Tibial artery (tissue), 4 donors: ENCODE measurements around the gene GAPDH.
"Not testable (repeated sequence)": the region's sequence is repeated elsewhere in the genome, so short reads cannot be mapped to it uniquely, and the experiment has no call there.

Experiments
- DNase-seq, 2 donors: peaks; one replicate each; pipeline ENCODE4 v3.0.0-alpha.2; 2019
- H3K27ac ChIP-seq, 2 donors: fragments of 200-600 bp; sonication (generic) in 1 of 2; 1 replicate in 1 of 2; 2 replicates in 1 of 2; pipeline ENCODE4 v1.5.1; 2018 to 2019; ENCODE audit warnings: mild to moderate bottlenecking in 1 of 2
- H3K27me3 ChIP-seq, 2 donors: fragments of 200-600 bp; sonication (generic) in 1 of 2; one replicate each; pipeline versions ENCODE4 v1.5.1 to v1.6.0; 2016 to 2019
- H3K36me3 ChIP-seq, 3 donors: fragments of 200-600 bp; sonication (generic) in 2 of 3; one replicate each; pipeline ENCODE4 v1.5.1; 2016 to 2019; ENCODE audit warnings: mild to moderate bottlenecking in 2 of 3
- H3K4me1 ChIP-seq, 4 donors: fragments of 200-600 bp; sonication (generic) in 2 of 4; 1 replicate in 3 of 4; 2 replicates in 1 of 4; pipeline ENCODE4 v1.5.1; 2016 to 2019
- H3K4me3 ChIP-seq, 2 donors: fragments of 200-600 bp; sonication (generic) in 1 of 2; 1 replicate in 1 of 2; 2 replicates in 1 of 2; pipeline ENCODE4 v1.5.1; 2018 to 2019; ENCODE audit warnings: mild to moderate bottlenecking in 2 of 2
- H3K9me3 ChIP-seq, 3 donors: fragments of 200-600 bp; sonication (generic) in 1 of 3; one replicate each; pipeline ENCODE4 v1.5.1; 2016 to 2019
- CTCF ChIP-seq, 2 experiments: fragments of 200-600 bp in 1 of 2; fragments of 450-650 bp in 1 of 2; IDR thresholded peaks; one replicate each; pipeline ENCODE4 v1.5.1; 2017 to 2019; ENCODE audit warnings: antibody characterized with exemption in 2 of 2, mild to moderate bottlenecking in 1 of 2, moderate library complexity in 1 of 2
- intact Hi-C: fragments of 100-400 bp; cut with DNase I; formaldehyde crosslinking; loops from one replicate; pipeline ENCODE4 v1.15.0; 2023; ENCODE audit warnings: low total_unique reads

Gene GAPDH

GRCh38 chr12:6556857-6557256 is 22.5 kb downstream of the GAPDH start:
- peaks cover 19 to 45% (median 38%) of the 10 kb centered on the region in 3 donors for H3K36me3 ChIP-seq
- intact Hi-C loops, result no loop called here
- no peaks in the 10 kb centered on the region for H3K9me3 ChIP-seq
- H3K4me1 ChIP-seq, result peaks cover 0 to 43% (median 35%) of the 10 kb centered on the region in 4 donors
- H3K27ac ChIP-seq, result peak overlapping the region; percentile 88 to 92
- no peak overlapping the region for H3K4me3 ChIP-seq
- no peaks in the 10 kb centered on the region for H3K27me3 ChIP-seq
- no peak for TF ChIP-seq CTCF (IDR thresholded peaks at IDR 0.05)
- no peak for DNase-seq

- peak; percentile 37 to 38 for TF ChIP-seq CTCF (IDR thresholded peaks at IDR 0.05)
- DNase-seq, H3K4me3 ChIP-seq, H3K27me3 ChIP-seq, H3K9me3 ChIP-seq, intact Hi-C loops: not testable (repeated sequence)
- H3K27ac ChIP-seq, result peak overlapping the region in 1 of 2 donors; percentile 92
- peaks cover 22 to 59% (median 51%) of the 10 kb centered on the region in 3 donors for H3K36me3 ChIP-seq
- H3K4me1 ChIP-seq, result peaks cover 0 to 29% (median 21%) of the 10 kb centered on the region in 4 donors
Observed at GRCh38 chr12:6558014-6558760, 23.9 kb downstream of the GAPDH start.

GRCh38 chr12:6559500-6559899 is 25.2 kb downstream of the GAPDH start:
- H3K27me3 ChIP-seq, result no peaks in the 10 kb centered on the region
- no peak overlapping the region for H3K4me3 ChIP-seq
- H3K9me3 ChIP-seq, result no peaks in the 10 kb centered on the region
- intact Hi-C loops, result no loop called here
- peaks cover 0 to 16% (median 8%) of the 10 kb centered on the region in 4 donors for H3K4me1 ChIP-seq
- peaks cover 23 to 72% (median 57%) of the 10 kb centered on the region in 3 donors for H3K36me3 ChIP-seq
- no peak for TF ChIP-seq CTCF (IDR thresholded peaks at IDR 0.05)
- no peak for DNase-seq
- H3K27ac ChIP-seq, result no peak overlapping the region

GRCh38 chr12:6560501-6561205 is 26.3 kb downstream of the GAPDH start:
- DNase-seq, result no peak
- peaks cover 23 to 82% (median 59%) of the 10 kb centered on the region in 3 donors for H3K36me3 ChIP-seq
- intact Hi-C loops, result no loop called here

GRCh38 chr12:6562881-6563280 is 28.6 kb downstream of the GAPDH start:
- Histone ChIP-seq H3K4me1 (peaks cover 0 to 9% (median 7%) of the 10 kb centered on the region in 4 donors), H3K4me3 (no peak overlapping the region), H3K27me3 (no peaks in the 10 kb centered on the region), H3K27ac (no peak overlapping the region), H3K36me3 (peaks cover 23 to 82% (median 63%) of the 10 kb centered on the region in 3 donors), H3K9me3 (no peaks in the 10 kb centered on the region)
- DNase-seq, result no peak
- intact Hi-C loops, result no loop called here
- TF ChIP-seq CTCF (IDR thresholded peaks at IDR 0.05), result no peak

More at GRCh38 chr12:6560501-6561205, 26.3 kb downstream of the GAPDH start:
- Histone ChIP-seq H3K9me3 (no peaks in the 10 kb centered on the region), H3K4me3 (no peak overlapping the region), H3K4me1 (peaks cover 0 to 8% (median 3%) of the 10 kb centered on the region in 4 donors), H3K27me3 (no peaks in the 10 kb centered on the region), H3K27ac (no peak overlapping the region)
- no peak for TF ChIP-seq CTCF (IDR thresholded peaks at IDR 0.05)
